Nephron (organoid): ENCODE measurements around the gene TPM2.

Experiments
- H3K27ac Mint-ChIP-seq, 3 experiments: 2 replicates each; pipeline ENCODE4 v1.8.0; 2020; ENCODE audit warnings: mixed read lengths in 3 of 3, mild to moderate bottlenecking in 2 of 3, moderate library complexity in 1 of 3
- H3K27me3 Mint-ChIP-seq: 2 replicates; pipeline ENCODE4 v1.8.0; 2021; ENCODE audit warnings: low read depth, mild to moderate bottlenecking, moderate library complexity, mixed read lengths
- H3K36me3 Mint-ChIP-seq: 2 replicates; pipeline ENCODE4 v1.8.0; 2020; ENCODE audit warnings: low read depth, mixed read lengths
- H3K4me1 Mint-ChIP-seq: 2 replicates; pipeline ENCODE4 v1.8.0; 2020; ENCODE audit warnings: mixed read lengths
- H3K4me3 Mint-ChIP-seq, 3 experiments: 2 replicates each; pipeline ENCODE4 v1.8.0; 2020; ENCODE audit warnings: mild to moderate bottlenecking in 3 of 3, mixed read lengths in 3 of 3, moderate library complexity in 2 of 3
- H3K9me3 Mint-ChIP-seq: 2 replicates; pipeline ENCODE4 v1.8.0; 2020; ENCODE audit warnings: mixed read lengths
- TF ChIP-seq, protein P1 (sequence below), 3 experiments: fragments of 200-600 bp; sonication (generic); IDR thresholded peaks; one replicate each; pipeline ENCODE4 v1.5.0; 2021; ENCODE audit warnings: antibody characterized with exemption in 3 of 3; ENCODE audit not compliant: unreplicated experiment in 3 of 3

TPM2 gene

DNA sequence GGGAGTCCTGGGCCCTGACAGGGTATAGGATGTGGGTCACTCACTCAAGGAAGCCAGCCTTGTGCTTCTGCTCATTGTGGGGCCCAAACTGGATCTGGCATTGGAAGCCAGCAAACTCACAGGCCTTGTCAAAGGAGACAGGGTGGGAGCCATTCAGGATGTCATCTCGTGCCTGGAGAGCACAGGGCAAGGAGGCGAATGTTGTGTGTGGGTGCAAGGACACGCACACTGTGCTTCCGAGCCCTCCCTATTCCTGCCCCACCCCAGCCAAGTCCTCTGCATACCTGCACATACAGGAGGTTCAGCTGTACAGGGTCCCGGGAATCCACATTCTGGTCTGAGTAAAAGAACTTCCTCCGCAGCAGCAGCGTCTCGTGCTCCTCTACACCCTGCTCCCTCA lies 34.2 kb upstream of the TPM2 start:
- Mint-ChIP-seq H3K9me3 (no peaks in the 10 kb centered on the region), H3K27me3 (no peaks in the 10 kb centered on the region), H3K4me1 (no peaks in the 10 kb centered on the region), H3K4me3 (no peak overlapping the region), H3K36me3 (peaks cover 69% of the 10 kb centered on the region), H3K27ac (no peak overlapping the region)
- TF ChIP-seq, protein P1, sequence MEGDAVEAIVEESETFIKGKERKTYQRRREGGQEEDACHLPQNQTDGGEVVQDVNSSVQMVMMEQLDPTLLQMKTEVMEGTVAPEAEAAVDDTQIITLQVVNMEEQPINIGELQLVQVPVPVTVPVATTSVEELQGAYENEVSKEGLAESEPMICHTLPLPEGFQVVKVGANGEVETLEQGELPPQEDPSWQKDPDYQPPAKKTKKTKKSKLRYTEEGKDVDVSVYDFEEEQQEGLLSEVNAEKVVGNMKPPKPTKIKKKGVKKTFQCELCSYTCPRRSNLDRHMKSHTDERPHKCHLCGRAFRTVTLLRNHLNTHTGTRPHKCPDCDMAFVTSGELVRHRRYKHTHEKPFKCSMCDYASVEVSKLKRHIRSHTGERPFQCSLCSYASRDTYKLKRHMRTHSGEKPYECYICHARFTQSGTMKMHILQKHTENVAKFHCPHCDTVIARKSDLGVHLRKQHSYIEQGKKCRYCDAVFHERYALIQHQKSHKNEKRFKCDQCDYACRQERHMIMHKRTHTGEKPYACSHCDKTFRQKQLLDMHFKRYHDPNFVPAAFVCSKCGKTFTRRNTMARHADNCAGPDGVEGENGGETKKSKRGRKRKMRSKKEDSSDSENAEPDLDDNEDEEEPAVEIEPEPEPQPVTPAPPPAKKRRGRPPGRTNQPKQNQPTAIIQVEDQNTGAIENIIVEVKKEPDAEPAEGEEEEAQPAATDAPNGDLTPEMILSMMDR (IDR thresholded peaks at IDR 0.05; ENCODE audit: unreplicated experiment in 3 of 3) = no peak

DNA sequence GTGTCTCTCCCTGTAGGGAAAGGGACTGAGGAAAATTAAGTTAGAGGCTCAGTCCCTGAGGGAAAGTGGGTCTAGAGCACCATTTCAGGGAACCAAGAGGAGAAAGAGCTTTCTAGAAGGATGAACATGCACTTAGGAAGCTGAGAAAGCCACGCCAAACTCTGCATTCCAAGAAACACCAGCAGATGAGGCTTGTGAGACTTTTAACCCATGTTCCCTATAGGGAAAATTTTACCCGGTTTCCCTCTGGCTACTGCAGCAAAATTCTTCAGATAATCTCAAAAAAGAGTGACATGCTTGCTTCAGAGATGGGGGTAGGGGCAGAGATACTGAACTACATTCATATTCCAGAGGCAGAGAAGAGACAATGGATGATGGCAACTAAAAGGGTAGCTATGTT lies 33.7 kb upstream of the TPM2 start:
- Mint-ChIP-seq H3K9me3 (no peaks in the 10 kb centered on the region), H3K4me1 (no peaks in the 10 kb centered on the region), H3K36me3 (peaks cover 71% of the 10 kb centered on the region), H3K27ac (no peak overlapping the region), H3K4me3 (no peak overlapping the region), H3K27me3 (no peaks in the 10 kb centered on the region)
- TF ChIP-seq, protein P1 (IDR thresholded peaks at IDR 0.05; ENCODE audit: unreplicated experiment in 3 of 3) = no peak

DNA sequence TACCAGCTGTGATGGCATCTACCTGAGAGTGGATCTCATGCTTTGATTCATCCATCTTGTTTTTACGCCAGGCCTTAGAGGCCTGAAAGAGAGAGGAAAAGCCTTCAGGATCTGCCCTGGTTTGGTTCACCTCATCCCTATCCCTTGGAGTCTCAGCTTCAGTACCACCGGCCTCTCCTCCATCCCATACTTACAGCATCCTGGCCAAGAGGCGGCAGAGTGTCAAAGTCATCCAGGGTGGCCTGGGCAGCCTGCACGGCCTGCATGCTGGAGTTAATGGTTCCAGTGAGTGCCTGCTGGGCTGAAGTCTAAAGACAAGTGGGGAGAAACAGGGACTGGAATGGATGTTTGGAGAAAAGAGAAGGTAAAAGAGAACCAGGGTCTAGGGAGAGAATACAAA lies 29.8 kb upstream of the TPM2 start:
- peaks cover 89% of the 10 kb centered on the region for H3K36me3 Mint-ChIP-seq
- no peak overlapping the region for H3K4me3 Mint-ChIP-seq
- H3K4me1 Mint-ChIP-seq = peaks cover 5% of the 10 kb centered on the region
- no peak overlapping the region for H3K27ac Mint-ChIP-seq
- TF ChIP-seq, protein P1 (IDR thresholded peaks at IDR 0.05; ENCODE audit: unreplicated experiment in 3 of 3) = no peak
- H3K9me3 Mint-ChIP-seq = no peaks in the 10 kb centered on the region
- H3K27me3 Mint-ChIP-seq = no peaks in the 10 kb centered on the region

DNA sequence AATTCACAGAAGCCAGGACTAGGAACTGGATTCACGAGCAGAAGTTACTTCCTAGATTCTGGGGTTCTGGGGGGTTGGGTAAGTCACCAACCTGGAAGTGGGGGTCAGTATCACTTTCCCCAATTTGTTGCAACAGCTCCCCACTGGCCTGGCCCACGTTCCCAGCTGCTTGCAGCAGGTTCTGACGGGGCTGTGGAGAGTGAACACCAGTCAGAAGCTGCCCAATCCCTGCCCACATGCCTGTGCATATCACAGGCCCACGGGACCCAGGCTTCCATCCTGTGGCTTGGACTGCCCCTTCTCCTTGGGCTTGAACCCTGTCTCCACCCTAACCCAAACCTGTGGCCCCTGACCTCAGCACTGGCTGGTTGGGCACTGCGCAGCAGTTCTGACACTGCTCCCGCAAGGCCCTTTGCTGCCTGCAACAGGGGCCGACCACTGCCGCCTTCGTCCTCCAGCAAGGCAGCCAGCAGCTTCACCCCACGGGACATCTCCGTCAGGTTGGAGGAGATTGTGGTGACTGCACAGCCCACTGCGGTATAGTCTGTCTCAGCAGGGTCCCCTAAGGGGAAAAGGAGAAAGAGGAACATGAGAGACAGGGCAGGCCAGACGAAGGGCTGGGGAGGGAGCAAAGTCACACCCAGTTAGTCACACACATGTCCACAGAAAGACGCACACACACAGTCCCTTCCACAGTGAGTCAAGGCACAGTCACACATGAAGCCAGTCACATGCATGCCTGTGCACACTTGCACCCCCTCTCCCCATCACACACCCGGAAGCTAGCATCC lies 29.2 kb upstream of the TPM2 start:
- Mint-ChIP-seq H3K27me3 (no peaks in the 10 kb centered on the region), H3K4me3 (no peak overlapping the region), H3K27ac (no peak overlapping the region), H3K4me1 (peaks cover 5% of the 10 kb centered on the region), H3K9me3 (no peaks in the 10 kb centered on the region), H3K36me3 (peaks cover 89% of the 10 kb centered on the region)
- TF ChIP-seq, protein P1 (IDR thresholded peaks at IDR 0.05; ENCODE audit: unreplicated experiment in 3 of 3) = no peak

DNA sequence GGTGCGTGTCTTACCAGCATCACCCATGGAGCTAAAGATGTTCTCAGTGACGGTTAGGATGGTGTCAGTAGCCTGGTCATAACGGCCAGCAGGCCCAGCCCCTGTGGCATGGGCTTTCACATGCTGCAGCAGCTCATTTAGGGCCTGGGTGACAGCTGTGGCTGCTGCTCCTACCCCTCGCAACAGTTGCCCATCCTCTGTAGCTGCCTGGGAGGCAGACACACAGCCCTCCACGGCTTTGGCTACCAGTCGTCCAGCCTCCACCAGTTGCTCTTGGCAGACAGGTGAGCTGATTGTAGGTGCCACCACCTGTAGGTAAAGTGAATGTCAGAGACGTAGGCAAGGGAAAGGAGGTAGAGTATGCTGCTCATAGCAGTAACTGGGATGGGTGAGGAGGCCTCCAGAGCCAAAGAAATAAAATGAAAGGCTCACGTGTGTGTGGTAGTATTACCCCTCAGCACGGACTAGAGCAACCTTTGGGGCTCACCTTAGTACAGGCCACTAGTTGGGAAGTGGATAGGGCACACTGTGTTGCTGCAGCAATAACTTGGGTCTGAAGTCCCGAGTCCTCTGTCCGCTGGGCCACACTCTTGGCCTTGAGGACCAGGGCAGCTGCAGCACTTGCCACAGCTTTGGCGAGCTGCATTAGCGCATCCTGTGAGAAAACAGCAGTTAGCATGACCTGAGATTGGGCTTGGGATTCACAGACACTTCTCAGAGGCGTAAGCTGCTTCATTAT lies 27.6 kb upstream of the TPM2 start:
- Mint-ChIP-seq H3K27me3 (no peaks in the 10 kb centered on the region), H3K36me3 (peaks cover 87% of the 10 kb centered on the region), H3K9me3 (no peaks in the 10 kb centered on the region)

More for the DNA sequence above, 27.6 kb upstream of the TPM2 start:
- TF ChIP-seq, protein P1 (IDR thresholded peaks at IDR 0.05; ENCODE audit: unreplicated experiment in 3 of 3) = no peak
- no peak overlapping the region for H3K27ac Mint-ChIP-seq
- no peak overlapping the region for H3K4me3 Mint-ChIP-seq
- H3K4me1 Mint-ChIP-seq = peaks cover 5% of the 10 kb centered on the region
